SH-SY5Y (cell line): ENCODE measurements around the gene PDHX.

Experiments
- GATA2 ChIP-seq: IDR thresholded peaks from 2 replicates; pipeline ENCODE4 v1.6.1; 2011; ENCODE audit warnings: mild to moderate bottlenecking, low read depth, low read length
- GATA3 ChIP-seq: IDR thresholded peaks from 2 replicates; pipeline ENCODE4 v1.6.1; 2011; ENCODE audit warnings: low read depth, mild to moderate bottlenecking, low read length, moderate library complexity

- TF ChIP-seq GATA2, result no peak
- TF ChIP-seq GATA3, result no peak
Measured at GRCh38 chr11:35013514-35014233, 97.3 kb downstream of the PDHX start.
